HEK293T (cell line): ENCODE measurements around the gene ARX.

Source experiments
- CTCF ChIA-PET: fragments of 350-600 bp; formaldehyde crosslinking; extraction: SDS; loops from one replicate; lab custom pipeline; 2021; ENCODE audit warnings: antibody characterized with exemption, inconsistent platforms; lab: Yijun Ruan, JAX
- POLR2A ChIA-PET: fragments of 350-600 bp; formaldehyde crosslinking; extraction: SDS; loops from one replicate; lab custom pipeline; 2020; ENCODE audit warnings: antibody characterized with exemption, inconsistent platforms; lab: Yijun Ruan, JAX
- DNase-seq: peaks from one replicate; pipeline ENCODE4 v3.0.0; 2012; ENCODE audit warnings: mixed read lengths; ENCODE audit errors: extremely low spot score
- ARNT ChIP-seq: fragments of 450-650 bp; IDR thresholded peaks from 2 replicates; pipeline ENCODE4 v1.6.1; 2017; ENCODE audit warnings: mild to moderate bottlenecking
- BHLHE40 ChIP-seq: fragments of 450-650 bp; IDR thresholded peaks from 2 replicates; pipeline ENCODE4 v1.6.1; 2016; ENCODE audit warnings: mild to moderate bottlenecking, moderate library complexity, borderline replicate concordance
- CTBP1 ChIP-seq: fragments of 450-650 bp; IDR thresholded peaks from 2 replicates; pipeline ENCODE4 v1.6.1; 2016; ENCODE audit warnings: borderline replicate concordance
- ELF4 ChIP-seq: fragments of 450-650 bp; IDR thresholded peaks from 2 replicates; pipeline ENCODE4 v1.6.1; 2017; ENCODE audit warnings: antibody characterized with exemption
- FOXA1 ChIP-seq: fragments of 450-650 bp; IDR thresholded peaks from 2 replicates; pipeline ENCODE4 v1.6.1; 2016; ENCODE audit warnings: mild to moderate bottlenecking
- FOXK2 ChIP-seq: fragments of 450-650 bp; IDR thresholded peaks from 2 replicates; pipeline ENCODE4 v1.6.1; 2016; ENCODE audit warnings: mild to moderate bottlenecking
- FOXM1 ChIP-seq: fragments of 450-650 bp; IDR thresholded peaks from 2 replicates; pipeline ENCODE4 v1.6.1; 2017; ENCODE audit warnings: mild to moderate bottlenecking, borderline replicate concordance
- HDGF ChIP-seq: fragments of 450-650 bp; IDR thresholded peaks from 2 replicates; pipeline ENCODE4 v1.6.1; 2017; ENCODE audit warnings: antibody characterized with exemption, borderline replicate concordance
- L3MBTL2 ChIP-seq: fragments of 450-650 bp; conservative IDR thresholded peaks from 2 replicates; pipeline ENCODE4 v1.6.1; 2016; ENCODE audit warnings: mild to moderate bottlenecking
- LEF1 ChIP-seq: fragments of 450-650 bp; IDR thresholded peaks from 2 replicates; pipeline ENCODE4 v1.6.1; 2017; ENCODE audit warnings: mild to moderate bottlenecking, borderline replicate concordance
- NFRKB ChIP-seq: fragments of 450-650 bp; IDR thresholded peaks from 2 replicates; pipeline ENCODE4 v1.6.1; 2016; ENCODE audit warnings: mild to moderate bottlenecking, moderate library complexity
- SP1 ChIP-seq: fragments of 450-650 bp; IDR thresholded peaks from 2 replicates; pipeline ENCODE4 v1.6.1; 2017
- SUZ12 ChIP-seq: fragments of 450-650 bp; IDR thresholded peaks from 2 replicates; pipeline ENCODE4 v1.6.1; 2016; ENCODE audit warnings: mild to moderate bottlenecking
- TARDBP ChIP-seq: fragments of 450-650 bp; IDR thresholded peaks from 2 replicates; pipeline ENCODE4 v1.6.1; 2016
- ZNF384 ChIP-seq: fragments of 450-650 bp; IDR thresholded peaks from 2 replicates; pipeline ENCODE4 v1.6.1; 2016
- TF ChIP-seq, protein P1 (sequence below): fragments of 450-650 bp; IDR thresholded peaks from 2 replicates; pipeline ENCODE4 v1.6.1; 2016

Gene ARX

DNA sequence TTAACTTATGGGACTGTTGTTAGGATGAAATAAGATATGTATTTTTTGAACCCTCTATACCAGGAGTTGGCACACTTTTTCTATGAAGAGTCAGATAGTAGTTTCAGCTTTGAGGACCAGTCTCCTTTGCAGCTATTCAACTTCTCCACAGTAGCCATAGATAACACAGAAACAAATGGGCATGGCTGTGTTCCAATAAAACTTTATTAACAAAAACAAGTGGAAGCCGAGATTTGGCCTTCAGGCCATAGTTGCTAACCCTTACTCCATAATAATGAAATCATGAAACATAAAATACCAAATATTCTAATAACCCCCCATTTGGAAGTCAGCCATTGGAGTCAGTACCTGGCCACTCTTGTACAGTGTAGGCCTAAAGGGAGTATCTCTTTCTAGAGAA lies 30.6 kb downstream of the ARX start:
- ChIA-PET CTCF (no interaction called here), POLR2A (no interaction called here)
- TF ChIP-seq SP1 (no peak), LEF1 (no peak), FOXM1 (no peak)
- DNase-seq: no peak

DNA sequence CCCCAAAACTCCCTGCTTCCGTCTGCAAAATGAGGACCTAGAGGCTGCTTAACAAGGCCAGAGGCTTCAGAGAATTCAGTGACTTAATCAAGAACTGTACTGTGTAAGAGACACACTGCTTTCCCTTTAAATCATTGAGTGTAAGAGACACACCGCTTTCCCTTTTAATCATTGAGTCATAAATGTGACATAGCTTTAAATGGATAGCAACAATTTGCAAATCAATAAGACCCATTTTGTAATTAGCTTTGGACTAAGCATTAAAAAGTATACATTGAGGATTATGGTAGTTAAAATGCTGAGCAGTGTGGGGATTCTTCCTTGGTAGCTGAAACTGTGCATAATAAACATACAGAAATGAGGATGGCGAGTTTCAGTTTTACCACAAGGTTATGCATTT lies 31.8 kb downstream of the ARX start:
- TF ChIP-seq TARDBP (no peak), ELF4 (no peak), BHLHE40 (no peak), FOXA1 (no peak), NFRKB (no peak), CTBP1 (no peak), L3MBTL2 (no peak), HDGF (no peak), ARNT (no peak)
- CTCF ChIA-PET: no interaction called here
- POLR2A ChIA-PET: interaction anchor here (0.6 kb wide), 1 partner anchor 22 kb away, joined by 3 read pairs; no protein-coding TSS in a partner anchor
- no peak for DNase-seq

DNA sequence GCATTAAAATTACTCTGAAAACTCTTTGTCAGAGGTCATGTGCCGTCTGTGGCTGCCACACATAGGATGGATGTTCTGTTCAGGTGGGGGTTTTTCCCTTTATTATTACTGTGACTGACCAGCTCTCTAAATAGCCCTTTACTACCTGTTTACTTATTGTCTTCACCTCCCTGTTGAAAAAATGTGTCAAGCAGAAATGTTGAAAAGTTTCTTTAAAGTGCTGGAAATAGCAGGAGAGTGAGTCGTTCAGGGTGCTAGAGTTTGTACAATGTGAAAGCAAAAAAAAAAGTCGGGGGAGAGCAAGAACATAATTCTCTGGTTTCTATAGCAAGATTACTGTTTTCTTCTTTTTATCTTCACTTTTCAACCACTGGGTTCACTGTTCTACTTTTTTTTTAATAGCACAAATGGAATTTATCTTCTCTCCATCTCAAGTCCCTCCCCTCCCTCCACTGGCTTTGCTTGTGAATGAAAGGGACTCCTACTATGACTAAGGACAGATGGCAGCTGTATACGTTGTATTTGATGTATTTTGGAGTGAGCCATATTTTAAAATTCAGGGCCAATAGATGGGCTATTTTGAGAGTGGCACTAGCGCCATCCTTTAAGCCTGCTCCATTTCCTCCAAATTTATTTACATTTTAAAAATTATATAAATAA lies 33.3 kb downstream of the ARX start:
- DNase-seq: no peak
- TF ChIP-seq NFRKB: no peak
- TF ChIP-seq ZNF384: no peak
- no peak for TF ChIP-seq FOXA1
- no peak for TF ChIP-seq L3MBTL2
- CTCF ChIA-PET: no interaction called here
- POLR2A ChIA-PET: no interaction called here

DNA sequence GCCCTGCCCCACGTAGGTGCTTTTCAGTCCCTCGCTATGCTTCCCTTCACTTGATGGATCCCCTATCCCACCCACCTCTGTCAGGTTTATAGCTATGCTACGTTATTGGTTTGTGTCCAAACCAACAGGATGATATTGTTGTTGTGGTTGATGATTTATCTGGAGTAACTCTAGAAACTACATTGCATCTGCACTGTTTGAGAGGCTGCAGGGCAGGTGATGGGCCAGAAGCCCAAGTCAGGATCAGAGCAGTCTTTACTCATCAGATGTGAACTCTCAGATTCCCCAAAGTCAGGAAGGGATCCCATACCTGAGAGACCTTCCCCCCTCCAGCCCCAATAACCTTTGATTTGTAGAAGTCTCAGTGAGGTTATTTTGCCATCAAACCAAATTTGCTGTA lies 34.7 kb downstream of the ARX start:
- ChIA-PET POLR2A (no interaction called here), CTCF (no interaction called here)
- TF ChIP-seq SP1 (no peak), ZNF384 (no peak), LEF1 (no peak), FOXM1 (no peak), SUZ12 (no peak), ELF4 (no peak), FOXK2 (no peak), HDGF (no peak), ARNT (no peak), FOXA1 (no peak), L3MBTL2 (no peak), BHLHE40 (no peak), CTBP1 (no peak), TARDBP (no peak), NFRKB (no peak)
- TF ChIP-seq, protein P1, sequence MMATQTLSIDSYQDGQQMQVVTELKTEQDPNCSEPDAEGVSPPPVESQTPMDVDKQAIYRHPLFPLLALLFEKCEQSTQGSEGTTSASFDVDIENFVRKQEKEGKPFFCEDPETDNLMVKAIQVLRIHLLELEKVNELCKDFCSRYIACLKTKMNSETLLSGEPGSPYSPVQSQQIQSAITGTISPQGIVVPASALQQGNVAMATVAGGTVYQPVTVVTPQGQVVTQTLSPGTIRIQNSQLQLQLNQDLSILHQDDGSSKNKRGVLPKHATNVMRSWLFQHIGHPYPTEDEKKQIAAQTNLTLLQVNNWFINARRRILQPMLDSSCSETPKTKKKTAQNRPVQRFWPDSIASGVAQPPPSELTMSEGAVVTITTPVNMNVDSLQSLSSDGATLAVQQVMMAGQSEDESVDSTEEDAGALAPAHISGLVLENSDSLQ: no peak
- no peak for DNase-seq

DNA sequence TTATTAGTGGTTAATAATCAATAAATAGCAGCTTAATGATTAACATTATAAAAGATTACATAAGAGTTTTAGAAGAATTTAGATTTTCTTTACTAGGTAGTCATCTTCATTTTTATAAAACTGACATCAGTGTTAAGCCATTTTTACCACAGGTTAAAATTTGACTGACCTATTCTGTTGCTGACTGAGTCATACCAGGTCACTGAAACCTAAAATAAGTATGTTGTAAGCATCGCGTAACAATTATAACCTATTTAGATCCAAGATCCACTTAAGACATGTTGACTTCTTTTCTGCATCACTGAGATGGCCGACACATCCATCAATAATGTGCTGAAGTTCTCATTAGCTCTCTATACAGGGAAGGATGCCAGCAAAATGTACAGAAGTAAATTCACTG lies 36.7 kb downstream of the ARX start:
- ChIA-PET POLR2A (no interaction called here), CTCF (no interaction called here)
- no peak for TF ChIP-seq ELF4
- TF ChIP-seq L3MBTL2: no peak
- TF ChIP-seq CTBP1: no peak
- TF ChIP-seq TARDBP: no peak
- TF ChIP-seq SP1: no peak
- TF ChIP-seq HDGF: no peak
- no peak for TF ChIP-seq FOXA1
- no peak for TF ChIP-seq NFRKB
- TF ChIP-seq, protein P1: no peak
- no peak for DNase-seq

DNA sequence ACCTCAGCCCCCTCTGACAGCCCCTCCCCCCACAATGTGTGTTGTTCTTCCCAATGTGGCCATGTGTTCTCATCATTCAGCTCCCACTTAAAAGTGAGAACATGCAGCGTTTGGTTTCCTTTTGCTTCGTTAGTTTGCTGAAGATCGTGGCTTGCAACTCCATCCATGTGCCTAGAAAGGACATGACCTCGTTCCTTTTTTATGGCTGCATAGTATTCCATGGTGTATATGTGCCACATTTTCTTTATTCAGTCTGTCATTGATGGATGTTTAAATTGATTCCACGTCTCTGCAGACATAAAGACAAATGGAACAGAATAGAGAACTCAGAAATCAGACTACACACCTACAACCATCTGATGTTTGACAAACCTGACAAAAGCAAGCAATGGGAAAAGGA lies 46.0 kb downstream of the ARX start:
- no peak for DNase-seq
- TF ChIP-seq CTBP1: no peak
- no peak for TF ChIP-seq NFRKB
- TF ChIP-seq BHLHE40: no peak
- no peak for TF ChIP-seq ZNF384
- TF ChIP-seq TARDBP: no peak
- ChIA-PET CTCF (no interaction called here), POLR2A (no interaction called here)

DNA sequence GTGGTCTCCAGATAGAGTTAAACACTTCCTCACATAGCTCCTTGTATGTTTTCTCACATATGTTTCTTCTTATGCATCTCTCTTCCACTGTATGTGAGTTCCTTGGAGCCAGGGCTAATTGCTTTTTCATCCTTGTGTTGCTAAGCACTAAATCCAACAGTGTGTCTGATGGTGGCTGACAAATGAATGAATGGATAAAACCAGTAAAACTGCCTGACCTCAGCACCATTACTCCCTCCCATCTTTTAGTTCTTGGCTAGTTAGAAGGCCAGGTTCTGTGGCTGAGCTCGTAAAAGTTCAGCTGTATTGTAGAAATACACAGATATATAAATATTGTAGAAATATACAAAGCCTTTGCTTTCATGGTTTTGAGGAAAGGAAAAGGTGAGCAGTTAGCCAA lies 50.4 kb downstream of the ARX start:
- CTCF ChIA-PET: no interaction called here
- POLR2A ChIA-PET: no interaction called here
- TF ChIP-seq BHLHE40 (no peak), ZNF384 (no peak), SP1 (no peak), TARDBP (no peak), FOXA1 (no peak), ELF4 (no peak)
- TF ChIP-seq, protein P1: no peak

More for the DNA sequence above, 50.4 kb downstream of the ARX start:
- DNase-seq: no peak
